Lung (tissue), 12 donors: ENCODE measurements around the gene PARP11. TPM values are rescaled to one million over a fixed set of nuclear protein-coding genes. Genes with fewer than 3 reads are reported as not detected.

ENCODE experiments used
- ATAC-seq: fragments of 200-7000 bp; cut with Tn5 transposase; one replicate; pipeline ENCODE4 v1.9.1; 2020; ENCODE audit warnings: moderate number of reproducible peaks; ENCODE audit not compliant: insufficient read depth, low FRiP score
- DNase-seq, 3 donors: peaks; one replicate each; pipeline ENCODE4 v3.0.0-alpha.2; 2013 to 2017
- H3K27ac ChIP-seq, 2 donors: one replicate each; pipeline ENCODE4 v1.5.1; 2013; ENCODE audit warnings: mild to moderate bottlenecking in 2 of 2, moderate library complexity in 2 of 2, control low read depth in 1 of 2, inconsistent platforms in 1 of 2, low read depth in 1 of 2, low read length in 1 of 2
- H3K27me3 ChIP-seq, 3 donors: one replicate each; pipeline ENCODE4 v1.5.1; 2013; ENCODE audit warnings: low read length in 2 of 3; ENCODE audit not compliant: control insufficient read depth in 3 of 3, insufficient read depth in 3 of 3
- H3K36me3 ChIP-seq, 4 donors: one replicate each; pipeline ENCODE4 v1.5.1; 2013; ENCODE audit warnings: low read length in 4 of 4, mild to moderate bottlenecking in 1 of 4, moderate library complexity in 1 of 4; ENCODE audit not compliant: control insufficient read depth in 4 of 4, insufficient read depth in 4 of 4
- H3K4me1 ChIP-seq, 5 donors: one replicate each; pipeline ENCODE4 v1.5.1; 2013; ENCODE audit warnings: low read length in 5 of 5, mild to moderate bottlenecking in 2 of 5, moderate library complexity in 1 of 5; ENCODE audit not compliant: control insufficient read depth in 5 of 5, insufficient read depth in 5 of 5
- H3K4me3 ChIP-seq: one replicate; pipeline ENCODE4 v1.5.1; 2013; ENCODE audit warnings: mild to moderate bottlenecking, control low read depth, moderate library complexity
- H3K9ac ChIP-seq, 2 donors: one replicate each; pipeline ENCODE4 v1.5.1; 2013; ENCODE audit warnings: low read length in 2 of 2, control low read depth in 1 of 2; ENCODE audit not compliant: insufficient read depth in 1 of 2
- H3K9me3 ChIP-seq, 4 donors: one replicate each; pipeline ENCODE4 v1.5.1; 2013; ENCODE audit warnings: low read length in 3 of 4, mild to moderate bottlenecking in 1 of 4, moderate library complexity in 1 of 4; ENCODE audit not compliant: control insufficient read depth in 4 of 4, insufficient read depth in 3 of 4
- WGBS, 2 donors: extraction: QIAGEN DNeasy Blood & Tissue Kit; methylation state at CpG; one replicate each; pipeline ENCODE4 v1.1.7; 2013; 5-methylcytosine and 5-hydroxymethylcytosine counted together
- polyA plus RNA-seq, 2 donors: library from polyadenylated mRNA; stranded (reverse); fragments of 200-250 nt; gene quantifications; one replicate each; pipeline ENCODE4 v1.2.1, GENCODE V29; 2013
- total RNA-seq, 2 donors: library from RNA; depleted of rRNA in 1 of 2; stranded (reverse); fragments of >200 nt in 1 of 2; gene quantifications; one replicate each; pipeline ENCODE4 v1.2.1, GENCODE V29; 2014 to 2021
- TF ChIP-seq, protein P1 (sequence below): IDR thresholded peaks from 2 replicates; pipeline ENCODE4 v1.5.1; 2012; ENCODE audit warnings: mild to moderate bottlenecking; ENCODE audit errors: control extremely low read depth, extremely low read depth
- donor health status: control.
- donor health status: control.
- donor health status: Bipolar disorder and iron deficiency.
- donor health status: healthy.
- donor health status: DM: yes; HTN: yes; CAD: no.

Gene PARP11
- total and polyA plus RNA-seq, 4 donors, result 2.7 to 12.8 (median 8.1) TPM

DNA sequence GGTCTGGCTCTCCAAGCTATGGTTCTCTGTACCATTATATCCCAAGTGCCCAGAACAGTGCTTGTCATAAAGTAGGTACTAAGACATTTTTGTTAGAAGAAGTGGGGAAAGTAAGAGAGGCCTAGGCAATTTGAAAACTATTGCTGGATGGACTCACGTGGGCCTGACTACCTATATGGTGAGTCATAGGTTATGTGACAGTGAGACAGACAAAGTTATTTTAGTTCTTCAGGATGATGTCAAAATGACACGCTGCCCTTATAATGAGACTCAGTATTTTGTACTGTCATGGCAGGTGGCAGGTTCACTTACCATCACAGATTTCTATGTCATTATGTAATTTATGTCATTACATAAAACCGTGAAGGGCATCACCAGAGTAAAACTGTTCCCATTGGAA lies 53.1 kb downstream of the PARP11 start:
- peaks cover 0 to 13% (median 0%) of the 10 kb centered on the region in 5 donors for H3K4me1 ChIP-seq
- H3K9ac ChIP-seq, result no peak overlapping the region
- DNase-seq (no peak), ATAC-seq (no peak)
- TF ChIP-seq, protein P1, sequence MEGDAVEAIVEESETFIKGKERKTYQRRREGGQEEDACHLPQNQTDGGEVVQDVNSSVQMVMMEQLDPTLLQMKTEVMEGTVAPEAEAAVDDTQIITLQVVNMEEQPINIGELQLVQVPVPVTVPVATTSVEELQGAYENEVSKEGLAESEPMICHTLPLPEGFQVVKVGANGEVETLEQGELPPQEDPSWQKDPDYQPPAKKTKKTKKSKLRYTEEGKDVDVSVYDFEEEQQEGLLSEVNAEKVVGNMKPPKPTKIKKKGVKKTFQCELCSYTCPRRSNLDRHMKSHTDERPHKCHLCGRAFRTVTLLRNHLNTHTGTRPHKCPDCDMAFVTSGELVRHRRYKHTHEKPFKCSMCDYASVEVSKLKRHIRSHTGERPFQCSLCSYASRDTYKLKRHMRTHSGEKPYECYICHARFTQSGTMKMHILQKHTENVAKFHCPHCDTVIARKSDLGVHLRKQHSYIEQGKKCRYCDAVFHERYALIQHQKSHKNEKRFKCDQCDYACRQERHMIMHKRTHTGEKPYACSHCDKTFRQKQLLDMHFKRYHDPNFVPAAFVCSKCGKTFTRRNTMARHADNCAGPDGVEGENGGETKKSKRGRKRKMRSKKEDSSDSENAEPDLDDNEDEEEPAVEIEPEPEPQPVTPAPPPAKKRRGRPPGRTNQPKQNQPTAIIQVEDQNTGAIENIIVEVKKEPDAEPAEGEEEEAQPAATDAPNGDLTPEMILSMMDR, result no peak
- no peak overlapping the region for H3K27ac ChIP-seq
- H3K27me3 ChIP-seq, result no peaks in the 10 kb centered on the region
- H3K9me3 ChIP-seq, result no peaks in the 10 kb centered on the region
- H3K4me3 ChIP-seq, result no peak overlapping the region
- H3K36me3 ChIP-seq, result peaks cover 2 to 32% (median 15%) of the 10 kb centered on the region in 4 donors
- 94 to 97% methylated on average over 3 of the region's 3 CpGs for WGBS, 2 donors

DNA sequence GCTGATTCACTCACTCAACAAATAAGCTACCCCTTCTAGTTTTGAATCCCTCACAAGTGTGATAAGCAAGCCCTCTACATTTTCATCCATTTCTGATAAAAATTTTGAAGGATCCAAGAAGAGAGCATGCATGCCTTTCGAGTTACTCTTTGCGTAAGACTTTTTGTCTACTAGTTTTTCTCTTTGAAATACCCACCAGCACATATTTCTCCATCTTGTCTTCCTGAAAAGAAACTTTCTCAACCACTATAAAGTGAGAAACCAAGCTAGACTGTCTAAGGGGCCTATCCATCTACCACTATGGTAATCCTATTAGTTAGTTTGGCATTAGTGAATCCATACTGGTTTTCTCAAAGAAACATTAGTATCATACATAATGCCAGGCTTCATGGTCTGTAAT lies 56.9 kb downstream of the PARP11 start:
- ATAC-seq (no peak), DNase-seq (no peak)
- Histone ChIP-seq H3K4me3 (no peak overlapping the region), H3K9ac (no peak overlapping the region), H3K27ac (no peak overlapping the region), H3K9me3 (no peaks in the 10 kb centered on the region), H3K4me1 (peaks cover 0 to 13% (median 0%) of the 10 kb centered on the region in 5 donors), H3K27me3 (no peaks in the 10 kb centered on the region), H3K36me3 (peaks cover 4 to 27% (median 7%) of the 10 kb centered on the region in 4 donors)
- 63 to 75% methylated on average over 2 of the region's 2 CpGs for WGBS, 2 donors
- TF ChIP-seq, protein P1, result no peak

DNA sequence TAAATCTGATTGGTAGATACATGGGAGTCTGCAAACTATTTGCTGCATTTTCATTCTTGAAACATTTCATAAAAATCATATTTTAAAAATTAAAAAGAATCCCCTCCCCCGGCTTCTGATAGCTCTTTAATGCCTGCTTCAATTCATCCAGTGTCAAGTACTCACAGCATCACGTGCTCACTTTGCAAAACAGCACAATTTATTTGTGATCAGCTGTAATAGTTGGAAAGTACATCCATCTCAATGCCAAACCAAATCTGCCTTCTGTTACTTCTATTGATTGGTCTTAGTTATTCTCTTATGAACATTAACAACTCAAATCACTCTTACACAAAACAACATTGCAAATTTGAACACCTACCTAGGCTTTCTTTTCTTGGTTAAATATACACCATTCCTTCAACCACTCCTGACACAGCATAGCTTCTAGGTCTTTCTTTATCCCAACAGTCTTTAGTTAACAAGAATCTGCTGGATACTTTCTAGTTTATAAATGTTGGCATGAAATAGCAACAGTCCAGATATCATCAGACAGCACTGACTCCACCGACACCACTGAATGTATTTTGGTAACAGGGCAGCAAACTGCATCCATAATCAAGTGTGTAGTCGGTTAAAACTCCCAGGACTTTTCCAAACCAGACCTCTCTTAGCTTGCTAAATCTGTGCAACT lies 58.0 kb downstream of the PARP11 start:
- no peak overlapping the region for H3K27ac ChIP-seq
- H3K9me3 ChIP-seq, result no peaks in the 10 kb centered on the region
- WGBS, 2 donors, result 78 to 86% methylated on average over 4 of the region's 4 CpGs
- ATAC-seq (no peak), DNase-seq (peak in 2 of 3 donors; percentile 38 to 55)
- no peaks in the 10 kb centered on the region for H3K27me3 ChIP-seq
- H3K4me3 ChIP-seq, result no peak overlapping the region
- TF ChIP-seq, protein P1, result no peak
- H3K36me3 ChIP-seq, result peaks cover 5 to 22% (median 7%) of the 10 kb centered on the region in 4 donors
- peaks cover 0 to 13% (median 0%) of the 10 kb centered on the region in 5 donors for H3K4me1 ChIP-seq
- H3K9ac ChIP-seq, result no peak overlapping the region
